SHP77 treated with DMSO at 0.1 percent for 48 hours (cell line): ENCODE results near the gene WIZ.

Experiments used
- DNase-seq: peaks from one replicate; lab custom pipeline; 2025; lab: John Stamatoyannopoulos, UW

The WIZ gene

DNA sequence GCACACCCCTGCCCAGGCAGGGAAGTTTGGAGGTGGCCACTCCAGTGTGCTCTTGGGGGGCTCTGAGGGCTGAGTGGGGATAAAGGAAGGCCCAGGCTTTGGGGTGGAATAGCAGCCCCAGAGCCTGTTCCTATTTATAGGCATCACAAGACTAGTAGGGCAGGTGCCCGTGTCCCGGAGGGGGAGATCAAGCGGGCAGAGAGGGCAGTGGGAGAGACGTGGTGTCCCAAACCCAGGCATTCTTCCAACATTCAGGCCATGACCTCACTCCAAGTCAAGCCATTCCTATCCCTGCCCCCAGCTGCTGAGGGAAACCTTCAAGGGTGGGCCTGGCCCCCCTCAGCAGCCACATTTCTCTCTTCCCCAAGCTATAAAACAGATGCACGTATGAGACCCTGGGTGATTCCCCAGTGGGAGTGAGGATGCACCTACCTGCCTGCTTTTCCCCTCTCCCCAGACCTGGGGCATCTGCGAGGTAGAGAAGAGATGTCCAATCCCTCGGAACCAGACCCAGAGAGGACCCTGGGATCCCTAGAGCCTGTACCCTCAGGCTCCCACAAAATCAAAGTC is 3.9 kb downstream of the WIZ start:
- no peak for DNase-seq

- DNase-seq: no peak
Measured at GRCh38 chr19:15445227-15445605, 4.5 kb downstream of the WIZ start.

- DNase-seq: no peak
Measured at GRCh38 chr19:15444505-15445226, 5.1 kb downstream of the WIZ start.

DNA sequence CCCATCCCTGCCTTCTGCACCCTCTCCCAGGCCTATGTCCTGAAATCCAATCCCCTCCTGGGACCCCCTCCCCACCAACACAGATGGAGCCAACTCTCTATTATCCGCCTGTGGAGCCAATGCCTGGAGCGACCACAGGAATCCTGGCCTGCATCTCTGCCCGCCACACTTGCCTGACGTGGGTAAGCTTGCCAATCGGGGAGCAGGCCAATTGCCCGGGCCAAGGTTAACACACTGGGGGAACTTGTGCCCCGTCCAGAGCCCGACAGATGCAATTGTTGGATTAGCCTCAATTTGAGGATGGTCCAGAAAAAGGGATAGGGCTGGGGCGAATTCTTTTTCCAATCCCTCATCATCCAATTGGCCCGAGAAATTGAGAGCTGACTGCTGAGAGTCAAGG is 5.9 kb downstream of the WIZ start:
- DNase-seq: no peak

- no peak for DNase-seq
Measured at GRCh38 chr19:15443325-15443724, 6.4 kb downstream of the WIZ start.

DNA sequence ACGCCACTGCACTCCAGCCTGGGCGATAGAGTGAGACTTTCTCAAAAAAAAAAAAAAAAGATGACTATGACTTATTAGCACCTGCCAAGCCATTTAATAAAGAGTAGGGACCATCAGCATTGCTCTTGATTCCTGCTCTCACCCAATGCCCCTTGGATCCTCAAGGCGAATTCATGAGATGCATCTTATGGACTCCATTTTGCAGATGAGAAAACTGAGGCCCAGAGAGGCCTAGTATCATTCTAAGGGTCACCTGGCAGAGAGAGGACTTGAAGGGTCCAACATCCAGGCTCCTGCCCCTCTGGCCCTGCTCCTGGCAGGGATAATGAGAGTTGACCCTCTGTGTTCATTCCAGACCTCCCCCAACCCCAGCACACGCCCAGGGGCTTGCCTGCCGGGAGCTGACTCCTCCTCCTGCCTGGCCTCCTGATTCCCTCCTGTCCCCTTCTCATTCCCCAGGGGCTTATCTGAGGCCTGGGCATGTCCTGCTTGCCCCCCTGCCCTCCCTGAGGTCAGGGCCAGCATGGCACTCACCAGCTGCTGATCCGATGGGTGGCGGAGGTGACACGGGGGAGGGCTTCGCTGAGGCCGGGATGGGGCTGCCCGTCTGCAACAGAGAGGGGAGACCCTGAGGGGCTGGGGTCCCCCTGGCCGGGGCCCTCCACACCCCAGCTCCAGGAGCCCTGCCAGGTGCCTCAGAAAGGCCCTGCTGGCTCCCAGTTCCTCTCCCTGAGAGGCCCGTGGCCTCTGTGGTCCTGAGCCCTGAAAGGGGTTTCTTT is 7.4 kb downstream of the WIZ start:
- no peak for DNase-seq

- DNase-seq: no peak
Measured at GRCh38 chr19:15441317-15441716, 8.4 kb downstream of the WIZ start.

DNA sequence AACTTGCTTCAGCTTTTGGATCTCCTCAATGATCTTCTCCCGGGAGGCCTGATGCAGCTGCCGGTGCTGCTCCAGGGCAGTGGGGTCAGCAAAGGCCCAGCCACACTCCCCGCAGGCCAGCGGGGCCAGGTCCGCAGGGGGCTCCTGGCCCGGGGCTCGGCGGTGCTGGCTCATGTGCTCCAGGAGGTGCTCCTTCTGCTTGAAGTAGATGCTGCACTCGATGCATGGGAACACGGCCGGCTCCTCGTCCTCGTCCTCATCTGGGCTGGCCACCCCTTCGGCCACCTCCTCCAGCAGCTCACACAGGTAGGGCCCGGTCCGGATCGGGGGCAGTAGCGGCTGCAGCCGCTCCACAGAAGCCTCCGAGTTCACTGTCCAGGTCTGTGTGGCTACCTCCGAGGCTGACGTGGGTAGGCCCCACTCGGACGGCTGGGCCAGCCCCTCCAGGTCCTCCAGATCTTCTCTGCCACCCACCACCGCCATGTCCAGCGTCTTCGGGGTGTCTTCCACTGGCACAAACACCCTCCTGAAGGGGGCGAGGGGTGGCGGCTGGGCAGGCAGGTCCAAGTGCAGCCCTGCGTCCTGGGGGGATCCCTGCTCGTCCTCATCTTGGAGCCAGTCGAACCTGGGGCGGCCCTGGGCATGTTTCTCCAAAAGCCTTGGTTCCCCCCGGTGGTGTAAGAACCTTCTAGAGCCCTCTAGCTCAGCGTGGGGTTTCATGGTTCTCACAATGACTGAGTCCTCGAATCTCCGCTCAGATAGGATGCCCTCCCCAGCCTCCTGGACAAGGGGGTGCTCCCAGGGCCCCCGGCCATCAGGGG is 9.7 kb downstream of the WIZ start:
- DNase-seq: no peak

- no peak for DNase-seq
Measured at GRCh38 chr19:15439078-15439799, 10.5 kb downstream of the WIZ start.

DNA sequence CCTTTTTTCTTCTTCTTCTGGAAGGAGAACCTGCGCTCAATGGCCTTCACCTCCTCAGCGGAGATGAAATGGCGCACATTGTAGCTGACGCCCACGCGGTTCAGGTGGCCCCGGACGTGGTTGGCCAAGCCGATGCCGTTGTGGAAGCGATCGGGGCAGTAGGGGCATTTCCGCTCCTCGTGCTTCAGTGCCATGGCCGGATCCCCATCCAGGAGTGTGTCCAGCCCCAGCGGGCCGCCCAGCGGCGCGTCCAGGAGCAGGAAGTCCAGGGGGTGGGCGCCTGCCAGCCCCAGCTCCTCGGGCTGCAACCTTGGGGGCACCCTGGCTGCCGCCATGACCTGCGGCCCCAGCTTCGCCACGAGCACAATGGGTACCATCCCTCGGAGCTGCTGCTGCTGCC is 11.2 kb downstream of the WIZ start:
- no peak for DNase-seq

DNA sequence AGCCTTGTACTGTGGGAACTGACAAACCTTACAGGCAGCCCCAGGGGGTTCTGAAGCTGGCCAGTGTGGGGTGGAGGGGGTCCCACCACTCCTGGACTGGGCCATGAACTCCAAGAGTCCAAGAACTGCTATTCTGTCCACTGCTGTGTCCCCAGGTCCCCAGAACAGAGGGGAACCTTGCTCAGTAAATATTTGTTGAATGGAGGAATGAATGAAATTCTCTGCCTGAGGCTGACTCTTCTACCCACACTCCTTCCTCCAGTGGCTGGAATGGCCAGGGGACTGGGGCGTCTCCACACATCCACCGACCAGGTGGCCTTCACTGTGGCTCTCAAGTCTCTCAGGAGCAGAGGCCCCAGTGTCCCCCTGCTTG is 11.6 kb downstream of the WIZ start:
- DNase-seq: no peak

DNA sequence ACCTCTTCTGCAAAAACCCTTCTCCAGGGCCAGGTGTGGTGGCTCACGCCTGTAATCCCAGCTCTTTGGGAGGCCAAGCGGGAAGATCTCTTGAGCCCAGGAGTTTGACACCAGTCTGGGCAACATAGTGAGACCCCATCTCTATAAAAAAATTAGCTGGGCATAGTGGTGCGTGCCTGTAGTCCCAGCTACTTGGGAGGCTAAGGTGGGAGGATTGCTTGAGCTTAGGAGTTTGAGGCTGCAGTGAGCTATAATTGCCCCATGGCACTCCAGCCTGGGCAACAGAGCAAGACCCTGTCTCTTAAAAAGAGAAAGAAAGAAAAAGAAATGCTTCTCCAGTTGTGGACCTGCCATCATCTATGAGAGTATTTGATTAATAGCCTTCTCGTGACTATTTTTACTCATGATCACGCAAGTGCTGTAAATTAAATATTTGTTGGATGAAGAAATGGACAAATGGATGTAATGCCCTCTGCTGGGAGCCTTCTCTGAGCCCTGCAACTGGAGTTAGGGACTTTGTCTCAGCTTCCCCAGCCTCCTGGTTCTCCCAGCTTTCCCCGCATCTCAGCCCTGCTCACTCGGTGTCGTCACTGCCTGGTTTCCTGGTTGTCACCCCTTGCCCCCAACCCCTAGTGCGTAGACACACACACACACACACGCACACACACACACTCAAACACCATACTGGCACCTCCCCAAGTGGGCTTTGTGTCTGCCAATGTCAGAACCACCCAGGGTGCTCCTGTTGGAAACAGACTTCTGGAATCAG is 12.2 kb downstream of the WIZ start:
- no peak for DNase-seq

GRCh38 chr19:15436826-15437110 is 13.0 kb downstream of the WIZ start:
- DNase-seq: no peak

- DNase-seq: no peak
Measured at GRCh38 chr19:15436012-15436825, 13.5 kb downstream of the WIZ start.

- no peak for DNase-seq
Measured at GRCh38 chr19:15433519-15434069, 16.2 kb downstream of the WIZ start.

DNA sequence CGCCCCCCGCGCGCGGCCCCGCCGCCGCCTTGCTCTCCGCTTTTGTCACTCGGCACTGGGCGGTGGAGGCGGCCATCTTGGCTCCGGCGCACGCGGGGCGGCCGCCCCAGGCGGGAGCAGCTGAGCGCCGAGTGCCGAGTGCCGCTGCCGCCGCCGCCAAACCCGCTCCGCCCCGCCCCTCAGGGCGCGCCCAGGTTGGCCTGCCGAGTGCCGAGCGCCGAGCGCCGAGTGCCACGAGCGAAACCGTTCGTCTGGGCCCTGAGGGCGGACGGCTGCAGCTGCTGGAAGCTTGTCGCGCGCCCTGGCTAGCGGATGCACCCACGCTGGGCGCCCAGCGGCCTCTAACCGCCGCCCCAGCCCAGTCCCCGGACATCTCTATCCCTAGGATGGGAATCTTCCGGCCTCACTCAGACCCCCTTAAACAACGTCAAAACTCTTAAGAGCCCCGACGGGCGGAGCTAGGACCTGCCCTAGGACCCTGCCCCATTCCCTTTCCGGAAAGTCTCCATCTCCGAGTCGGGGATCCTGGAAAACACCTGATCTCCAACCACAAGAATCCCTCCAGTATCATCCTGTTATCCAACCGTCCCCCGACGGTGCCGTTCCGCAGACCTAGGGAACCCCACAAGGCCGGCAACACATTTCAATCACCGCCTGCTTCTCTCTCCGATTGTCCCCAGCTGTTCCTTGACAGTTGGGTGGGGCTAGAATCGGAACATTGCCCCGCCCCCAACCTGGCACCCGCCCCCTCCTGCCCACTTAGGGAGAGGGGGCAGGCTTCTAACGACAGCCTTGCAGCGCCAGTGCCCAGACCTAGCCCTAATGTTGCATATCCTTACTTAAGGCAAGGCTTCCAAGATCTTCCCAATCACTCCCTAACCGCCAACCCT is 16.9 kb downstream of the WIZ start:
- peak; percentile 49 for DNase-seq

GRCh38 chr19:15432018-15432494 is 17.7 kb downstream of the WIZ start:
- no peak for DNase-seq

- DNase-seq: no peak
Measured at GRCh38 chr19:15431396-15432017, 18.2 kb downstream of the WIZ start.
